Myocyte (in vitro differentiated cells): Measurements from ENCODE around the gene RLF. TPM values are rescaled to one million over a fixed set of nuclear protein-coding genes. Genes with fewer than 3 reads are reported as not detected.

Experiments used
- DNase-seq: peaks from one replicate; pipeline ENCODE4 v3.0.0-alpha.2; 2012; ENCODE audit warnings: low read depth
- total RNA-seq: library from RNA; depleted of rRNA; stranded (reverse); fragments of >200 nt; gene quantifications from 2 replicates; pipeline ENCODE4 v1.2.3, GENCODE V29; 2014

Gene RLF
- total RNA-seq, 1 donor from 2014 or later, result 22.9 TPM

- no peak for DNase-seq
These were observed 65.0 kb downstream of the RLF start for GRCh38 chr1:40226192-40226591.

GRCh38 chr1:40232444-40232843 is 71.3 kb downstream of the RLF start:
- DNase-seq, result no peak

GRCh38 chr1:40239626-40240025 is 78.4 kb downstream of the RLF start:
- no peak for DNase-seq

GRCh38 chr1:40240390-40240789 is 79.2 kb downstream of the RLF start:
- DNase-seq, result no peak

- DNase-seq, result no peak
These were observed 80.2 kb downstream of the RLF start for GRCh38 chr1:40241362-40241761.

- DNase-seq, result no peak
These were observed 82.2 kb downstream of the RLF start for GRCh38 chr1:40243351-40243750.

- DNase-seq, result no peak
These were observed 83.1 kb downstream of the RLF start for GRCh38 chr1:40244138-40244744.

- DNase-seq, result no peak
These were observed 84.5 kb downstream of the RLF start for GRCh38 chr1:40245686-40246085.

GRCh38 chr1:40247655-40248054 is 86.5 kb downstream of the RLF start, which contains the start of gene TMCO2:
TSS of gene TMCO2 (plus strand) at chr1:40247937. CDS start at chr1:40247994, 57 bp downstream.
- DNase-seq, result no peak

- no peak for DNase-seq
These were observed 87.2 kb downstream of the RLF start for GRCh38 chr1:40248412-40248811.

GRCh38 chr1:40251456-40251855 is 90.3 kb downstream of the RLF start:
- no peak for DNase-seq

- no peak for DNase-seq
These were observed 91.4 kb downstream of the RLF start for GRCh38 chr1:40252601-40253000.

- DNase-seq, result no peak
These were observed 94.0 kb downstream of the RLF start for GRCh38 chr1:40255231-40255630.

- DNase-seq, result no peak
These were observed 95.4 kb downstream of the RLF start for GRCh38 chr1:40256401-40257084.

- no peak for DNase-seq
These were observed 96.1 kb downstream of the RLF start for GRCh38 chr1:40257313-40257687.

GRCh38 chr1:40257688-40258444 is 96.7 kb downstream of the RLF start, which contains the start of gene ZMPSTE24:
TSS of gene ZMPSTE24 (plus strand) at chr1:40258236. CDS start at chr1:40258272, 36 bp downstream.
- DNase-seq, result peak; percentile 99

- no peak for DNase-seq
These were observed 97.2 kb downstream of the RLF start for GRCh38 chr1:40258445-40258769.

- DNase-seq, result no peak
These were observed 103.2 kb downstream of the RLF start for GRCh38 chr1:40264354-40264781.

- no peak for DNase-seq
These were observed 104.1 kb downstream of the RLF start for GRCh38 chr1:40265298-40265697.

GRCh38 chr1:40265919-40266318 is 104.7 kb downstream of the RLF start:
- DNase-seq, result no peak

- peak; percentile 55 for DNase-seq
These were observed 105.8 kb downstream of the RLF start for GRCh38 chr1:40266786-40267535.

- DNase-seq, result peak; percentile 66
These were observed 106.6 kb downstream of the RLF start for GRCh38 chr1:40267767-40268187.
